WERI-Rb-1 (cell line): ENCODE data around the gene MRPL30.

Experiments used
- DNase-seq: peaks from one replicate; pipeline ENCODE4 v3.0.0-alpha.2; 2020
- H3K27ac ChIP-seq: fragments of 250-450 bp; sonication (Bioruptor Pico); 2 replicates; pipeline ENCODE4 v1.5.1; 2020; ENCODE audit warnings: mild to moderate bottlenecking, moderate library complexity
- H3K27me3 ChIP-seq: fragments of 250-450 bp; sonication (Bioruptor Pico); 2 replicates; pipeline ENCODE4 v1.5.1; 2021; ENCODE audit warnings: mild to moderate bottlenecking, low read depth, moderate library complexity; ENCODE audit not compliant: insufficient read depth, severe bottlenecking
- H3K36me3 ChIP-seq: fragments of 250-450 bp; sonication (Bioruptor Pico); 2 replicates; pipeline ENCODE4 v1.5.1; 2020; ENCODE audit warnings: mild to moderate bottlenecking, moderate library complexity
- H3K4me3 ChIP-seq: 2 replicates; pipeline ENCODE4 v1.5.1; 2011; ENCODE audit warnings: low read depth, mild to moderate bottlenecking, control low read depth, low read length
- H3K9me3 ChIP-seq: fragments of 250-450 bp; sonication (Bioruptor Pico); 2 replicates; pipeline ENCODE4 v1.5.1; 2021; ENCODE audit warnings: mild to moderate bottlenecking, moderate library complexity; ENCODE audit not compliant: severe bottlenecking
- TF ChIP-seq, protein P1 (sequence below): IDR thresholded peaks from 2 replicates; pipeline ENCODE4 v1.5.1; 2011; ENCODE audit warnings: low read depth, mild to moderate bottlenecking, control low read depth, inconsistent platforms, low read length

Gene MRPL30

GRCh38 chr2:99198103-99198841 is 17.3 kb downstream of the MRPL30 start:
- H3K27ac ChIP-seq = no peak overlapping the region
- no peak for DNase-seq
- no peak overlapping the region for H3K4me3 ChIP-seq
- no peaks in the 10 kb centered on the region for H3K27me3 ChIP-seq
- H3K36me3 ChIP-seq = peaks cover 26% of the 10 kb centered on the region
- TF ChIP-seq, protein P1, sequence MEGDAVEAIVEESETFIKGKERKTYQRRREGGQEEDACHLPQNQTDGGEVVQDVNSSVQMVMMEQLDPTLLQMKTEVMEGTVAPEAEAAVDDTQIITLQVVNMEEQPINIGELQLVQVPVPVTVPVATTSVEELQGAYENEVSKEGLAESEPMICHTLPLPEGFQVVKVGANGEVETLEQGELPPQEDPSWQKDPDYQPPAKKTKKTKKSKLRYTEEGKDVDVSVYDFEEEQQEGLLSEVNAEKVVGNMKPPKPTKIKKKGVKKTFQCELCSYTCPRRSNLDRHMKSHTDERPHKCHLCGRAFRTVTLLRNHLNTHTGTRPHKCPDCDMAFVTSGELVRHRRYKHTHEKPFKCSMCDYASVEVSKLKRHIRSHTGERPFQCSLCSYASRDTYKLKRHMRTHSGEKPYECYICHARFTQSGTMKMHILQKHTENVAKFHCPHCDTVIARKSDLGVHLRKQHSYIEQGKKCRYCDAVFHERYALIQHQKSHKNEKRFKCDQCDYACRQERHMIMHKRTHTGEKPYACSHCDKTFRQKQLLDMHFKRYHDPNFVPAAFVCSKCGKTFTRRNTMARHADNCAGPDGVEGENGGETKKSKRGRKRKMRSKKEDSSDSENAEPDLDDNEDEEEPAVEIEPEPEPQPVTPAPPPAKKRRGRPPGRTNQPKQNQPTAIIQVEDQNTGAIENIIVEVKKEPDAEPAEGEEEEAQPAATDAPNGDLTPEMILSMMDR = no peak
- H3K9me3 ChIP-seq = no peaks in the 10 kb centered on the region

DNA sequence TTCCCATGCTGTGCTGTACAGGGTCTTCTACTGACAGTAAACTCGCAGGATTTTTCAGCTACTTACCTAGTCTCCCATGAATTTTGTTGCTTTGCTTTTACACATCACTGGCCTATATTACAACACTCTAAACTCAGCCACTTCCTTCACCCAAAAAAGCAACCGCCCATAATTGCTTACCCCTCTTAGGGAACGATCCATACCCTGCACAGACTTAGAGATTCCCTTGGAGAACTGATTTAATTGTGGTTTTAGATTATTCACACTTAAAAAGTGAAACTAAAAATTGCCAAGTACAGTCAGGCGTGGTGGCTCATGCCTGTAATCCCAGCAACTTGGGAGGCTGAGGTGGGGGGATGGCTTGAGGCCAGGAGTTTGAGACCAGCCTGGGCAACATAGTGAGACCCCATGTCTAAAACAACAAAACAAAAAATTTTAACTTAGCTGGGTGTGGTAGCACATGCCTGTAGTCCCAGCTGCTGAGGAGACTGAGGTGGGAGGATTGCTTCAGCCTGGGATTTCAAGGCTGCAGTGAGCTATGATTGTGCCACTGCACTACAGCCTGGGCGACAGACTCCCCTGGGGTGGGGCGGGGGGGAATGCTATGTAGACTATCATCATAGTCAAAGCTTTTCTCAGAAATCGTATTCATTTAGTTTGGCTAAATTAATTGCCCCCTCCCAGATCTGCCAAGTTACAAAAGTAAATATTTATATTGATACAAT is 19.3 kb downstream of the MRPL30 start:
- H3K4me3 ChIP-seq = no peak overlapping the region
- no peak for DNase-seq

GRCh38 chr2:99201959-99202678 is 21.1 kb downstream of the MRPL30 start:
- H3K9me3 ChIP-seq = peaks cover 6% of the 10 kb centered on the region
- H3K4me3 ChIP-seq = no peak overlapping the region
- H3K36me3 ChIP-seq = peaks cover 5% of the 10 kb centered on the region; the same call in 1 of the 2 replicates
- TF ChIP-seq, protein P1 = no peak
- H3K27ac ChIP-seq = no peak overlapping the region
- no peaks in the 10 kb centered on the region for H3K27me3 ChIP-seq
- no peak for DNase-seq

More for the DNA sequence above, 19.3 kb downstream of the MRPL30 start:
- Histone ChIP-seq H3K27ac (no peak overlapping the region), H3K36me3 (peaks cover 15% of the 10 kb centered on the region), H3K27me3 (no peaks in the 10 kb centered on the region), H3K9me3 (peaks cover 2% of the 10 kb centered on the region)
- TF ChIP-seq, protein P1 = no peak

DNA sequence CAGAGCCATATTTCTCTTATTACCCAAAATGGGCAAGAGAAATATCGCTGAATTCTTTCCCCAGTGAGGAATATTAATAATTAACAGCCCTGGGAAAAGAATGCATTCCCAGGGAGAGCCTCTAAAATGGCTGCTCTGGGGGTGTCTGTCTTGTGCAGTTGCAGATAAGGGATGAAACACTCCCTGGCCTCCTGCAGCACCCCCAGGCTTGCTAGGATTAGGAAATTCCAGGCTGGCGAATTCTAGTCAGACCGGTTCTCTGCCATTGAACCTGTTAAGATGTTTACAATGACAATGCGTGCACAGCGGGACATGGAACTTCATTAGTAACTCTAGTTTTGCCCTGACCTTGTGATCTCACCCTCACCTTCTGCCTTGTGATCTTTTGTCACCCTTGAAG is 24.5 kb downstream of the MRPL30 start:
- Histone ChIP-seq H3K9me3 (peaks cover 6% of the 10 kb centered on the region), H3K27me3 (no peaks in the 10 kb centered on the region), H3K36me3 (no peaks in the 10 kb centered on the region; the same call in 1 of the 2 replicates), H3K4me3 (no peak overlapping the region), H3K27ac (no peak overlapping the region)
- DNase-seq = no peak
- TF ChIP-seq, protein P1 = no peak

- Histone ChIP-seq H3K36me3 (no peaks in the 10 kb centered on the region), H3K27me3 (no peaks in the 10 kb centered on the region), H3K4me3 (no peak overlapping the region), H3K27ac (no peak overlapping the region), H3K9me3 (no peaks in the 10 kb centered on the region)
- no peak for DNase-seq
- TF ChIP-seq, protein P1 = no peak
Observed at GRCh38 chr2:99216096-99216495, 35.1 kb downstream of the MRPL30 start.
